NCI-H2171 (cell line): ENCODE measurements around the gene CHN1.

Experiments used
- DNase-seq: peaks from one replicate; lab custom pipeline; 2025; lab: John Stamatoyannopoulos, UW

Gene CHN1

GRCh38 chr2:174924061-174924693 is 81.0 kb downstream of the CHN1 start:
- no peak for DNase-seq

GRCh38 chr2:174919947-174920595 is 85.1 kb downstream of the CHN1 start:
- no peak for DNase-seq

GRCh38 chr2:174918886-174919526 is 86.2 kb downstream of the CHN1 start:
- DNase-seq, result no peak

GRCh38 chr2:174916270-174916930 is 88.8 kb downstream of the CHN1 start:
- DNase-seq, result no peak

- DNase-seq, result peak; percentile 81
These were observed 90.1 kb downstream of the CHN1 start for GRCh38 chr2:174914853-174915760.

- DNase-seq, result no peak
These were observed 96.9 kb downstream of the CHN1 start for GRCh38 chr2:174908284-174908683.

GRCh38 chr2:174903264-174903556 is 102.0 kb downstream of the CHN1 start:
- no peak for DNase-seq

- DNase-seq, result no peak
These were observed 102.5 kb downstream of the CHN1 start for GRCh38 chr2:174902506-174903263.

GRCh38 chr2:174901075-174901474 is 104.1 kb downstream of the CHN1 start:
- no peak for DNase-seq

- DNase-seq, result no peak
These were observed 107.9 kb downstream of the CHN1 start for GRCh38 chr2:174897286-174897685.

GRCh38 chr2:174893018-174893417 is 112.2 kb downstream of the CHN1 start:
- DNase-seq, result no peak

GRCh38 chr2:174892546-174892945 is 112.6 kb downstream of the CHN1 start:
- DNase-seq, result no peak

- no peak for DNase-seq
These were observed 116.4 kb downstream of the CHN1 start for GRCh38 chr2:174888646-174889271.

- DNase-seq, result no peak
These were observed 117.0 kb downstream of the CHN1 start for GRCh38 chr2:174888146-174888545.

- DNase-seq, result no peak
These were observed 122.8 kb downstream of the CHN1 start for GRCh38 chr2:174882416-174882815.

GRCh38 chr2:174881678-174882077 is 123.5 kb downstream of the CHN1 start:
- DNase-seq, result no peak

GRCh38 chr2:174878537-174879147 is 126.5 kb downstream of the CHN1 start:
- peak; percentile 74 for DNase-seq

GRCh38 chr2:174877751-174878150 is 127.4 kb downstream of the CHN1 start:
- DNase-seq, result no peak

- no peak for DNase-seq
These were observed 127.9 kb downstream of the CHN1 start for GRCh38 chr2:174877301-174877700.

- no peak for DNase-seq
These were observed 131.1 kb downstream of the CHN1 start for GRCh38 chr2:174874085-174874484.
